NK-92 (cell line): ENCODE data around the gene RSKR.
A peak's percentile ranks its signal among the peaks of the same experiment; 100 is the strongest.
"Not testable (repeated sequence)": the region's sequence is repeated elsewhere in the genome, so short reads cannot be mapped to it uniquely, and the experiment has no call there.

Source experiments
- DNase-seq: peaks from one replicate; lab custom pipeline; 2025; ENCODE audit not compliant: unreplicated experiment; lab: John Stamatoyannopoulos, UW

The RSKR gene

DNA sequence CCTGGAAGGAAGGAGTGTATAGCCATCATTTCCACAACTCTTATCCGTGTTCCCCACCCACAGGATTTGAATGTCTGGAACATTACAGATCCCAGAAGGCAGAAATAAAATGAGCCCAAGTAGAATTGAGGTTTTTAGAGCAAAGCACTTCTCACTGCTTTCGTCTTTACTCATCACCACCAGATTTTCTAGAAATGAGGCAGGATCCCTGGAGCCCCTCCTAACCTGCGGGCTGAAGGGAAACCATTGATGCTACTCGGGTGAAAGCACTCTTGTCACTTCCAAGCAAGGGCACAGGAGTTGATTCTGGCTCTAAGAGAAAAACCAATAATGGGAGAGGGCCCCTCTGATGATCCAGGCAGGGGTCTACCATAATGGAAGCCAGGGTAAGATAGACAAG lies 34.5 kb downstream of the RSKR start:
- no peak for DNase-seq

DNA sequence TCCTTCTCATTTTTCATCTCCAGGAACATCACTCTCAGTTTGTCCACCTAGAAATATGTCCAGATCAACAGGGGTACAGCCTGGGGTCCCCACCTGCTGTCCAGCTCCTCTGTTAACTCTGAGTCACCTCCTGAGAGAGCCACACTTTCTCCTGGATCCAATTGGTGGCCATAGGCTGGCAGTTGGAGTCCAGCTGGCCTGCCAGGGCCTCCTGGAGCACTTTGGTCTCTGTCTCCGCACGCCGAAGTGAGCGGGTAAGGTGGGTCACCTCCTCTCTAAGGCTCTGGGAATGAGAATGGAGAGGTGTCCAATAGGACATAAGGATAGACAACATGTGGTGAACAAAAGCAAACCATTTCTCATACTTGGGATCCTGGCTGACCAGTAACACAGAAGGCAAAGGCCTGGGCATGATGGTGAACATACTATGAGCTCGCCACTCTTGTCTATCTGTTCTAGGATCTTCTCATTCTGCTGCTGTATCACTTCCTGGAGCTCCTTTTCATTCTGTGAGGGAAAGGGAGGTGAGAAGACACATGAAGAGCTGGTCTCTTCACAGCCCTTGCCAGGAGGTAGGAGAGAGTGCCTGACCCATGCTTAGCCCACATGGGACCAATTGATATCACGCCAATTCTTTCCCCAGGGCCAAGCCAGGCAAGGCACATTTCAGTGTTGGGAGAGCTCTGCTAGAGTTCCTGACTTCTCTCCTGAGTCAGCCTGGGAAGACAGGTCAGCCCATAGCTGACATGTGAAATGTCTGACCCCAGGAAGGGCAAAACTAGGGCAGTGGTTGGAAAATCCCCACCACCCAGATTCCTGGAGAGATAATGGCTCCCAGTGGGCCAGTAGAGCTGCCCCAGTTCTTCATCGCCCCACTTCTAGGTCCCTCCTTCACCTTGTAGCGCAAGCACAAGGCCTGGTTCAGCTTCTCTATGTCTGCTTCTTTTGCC lies 35.5 kb downstream of the RSKR start:
- no peak for DNase-seq

DNA sequence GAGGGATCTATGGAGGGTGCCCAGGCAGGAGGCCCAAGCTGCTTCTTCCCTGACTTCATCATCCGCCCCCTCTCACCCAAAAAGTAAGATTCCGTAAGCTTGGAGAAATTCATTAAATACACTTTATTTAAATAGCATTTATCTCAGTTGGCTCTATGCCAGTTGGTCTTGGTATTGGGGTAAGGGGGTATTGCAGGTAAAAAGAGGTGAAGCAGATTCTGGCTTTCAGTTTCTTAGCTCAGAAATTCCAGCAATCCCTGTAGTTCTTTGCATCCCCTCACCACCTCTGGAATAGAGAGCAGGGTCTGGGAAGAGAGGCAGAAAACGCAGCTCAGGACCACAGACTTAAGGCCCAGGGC lies 36.5 kb downstream of the RSKR start:
- DNase-seq, result no peak

DNA sequence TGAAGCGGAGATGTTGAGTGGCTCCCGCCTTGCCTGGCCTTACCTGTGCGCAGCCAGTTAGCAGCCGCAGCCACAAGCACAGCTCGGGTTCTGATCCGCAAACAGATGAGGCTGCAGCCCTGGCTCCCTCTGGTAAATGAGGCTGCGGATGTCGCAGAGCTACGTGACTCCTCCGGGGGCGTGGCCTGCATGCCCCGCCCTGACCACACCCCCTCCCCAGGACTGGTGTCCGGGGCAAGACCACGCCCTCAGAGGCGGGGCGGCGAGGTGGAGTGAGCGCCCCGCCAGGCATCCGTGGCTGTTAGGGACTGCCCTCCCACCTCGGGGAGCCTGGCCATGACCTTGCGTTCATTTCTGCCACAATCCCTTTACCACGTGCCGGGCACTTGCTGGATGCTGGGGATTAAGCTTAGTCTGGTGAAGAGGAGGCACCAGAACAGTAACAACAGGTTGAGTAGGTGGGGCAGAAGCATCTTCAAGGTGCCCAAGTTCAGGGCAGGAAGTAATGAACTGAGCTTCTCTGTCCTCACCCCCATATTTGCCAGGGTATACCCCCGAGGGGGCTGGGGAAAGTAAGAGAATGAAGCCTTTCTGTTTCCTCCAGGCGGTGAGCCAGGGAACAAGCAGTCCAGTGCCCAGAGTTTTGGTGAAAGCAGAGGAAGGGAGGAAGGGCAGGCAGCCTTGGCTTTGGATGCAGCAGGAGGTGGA lies 37.1 kb downstream of the RSKR start, which contains the start of gene ALDOC:
ALDOC (minus strand) TSS at position 138 of the 708 bp plus-strand sequence. CDS start 1,363 bp downstream, outside the sequence.
- peak; percentile 69 for DNase-seq

DNA sequence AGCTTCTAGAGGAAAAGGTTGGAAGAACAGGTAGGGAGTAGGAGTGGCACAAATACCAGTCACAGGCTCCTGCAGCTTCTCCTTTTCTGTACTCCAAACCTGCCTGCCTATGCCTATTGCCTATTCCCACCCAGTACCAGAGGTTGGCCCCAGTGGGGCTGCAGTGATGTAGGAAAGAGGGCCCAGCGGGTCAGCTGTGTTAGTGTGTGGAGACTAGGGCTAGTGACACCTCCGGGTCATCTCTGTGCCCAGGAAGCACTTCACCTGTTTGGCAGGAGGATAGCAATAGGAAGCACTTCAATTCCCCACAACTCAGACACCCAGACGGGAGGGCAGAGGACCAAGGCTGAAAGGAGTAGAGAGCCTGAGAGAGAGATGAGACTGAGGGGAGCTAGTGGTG lies 38.0 kb downstream of the RSKR start:
- DNase-seq, result not testable (repeated sequence)

DNA sequence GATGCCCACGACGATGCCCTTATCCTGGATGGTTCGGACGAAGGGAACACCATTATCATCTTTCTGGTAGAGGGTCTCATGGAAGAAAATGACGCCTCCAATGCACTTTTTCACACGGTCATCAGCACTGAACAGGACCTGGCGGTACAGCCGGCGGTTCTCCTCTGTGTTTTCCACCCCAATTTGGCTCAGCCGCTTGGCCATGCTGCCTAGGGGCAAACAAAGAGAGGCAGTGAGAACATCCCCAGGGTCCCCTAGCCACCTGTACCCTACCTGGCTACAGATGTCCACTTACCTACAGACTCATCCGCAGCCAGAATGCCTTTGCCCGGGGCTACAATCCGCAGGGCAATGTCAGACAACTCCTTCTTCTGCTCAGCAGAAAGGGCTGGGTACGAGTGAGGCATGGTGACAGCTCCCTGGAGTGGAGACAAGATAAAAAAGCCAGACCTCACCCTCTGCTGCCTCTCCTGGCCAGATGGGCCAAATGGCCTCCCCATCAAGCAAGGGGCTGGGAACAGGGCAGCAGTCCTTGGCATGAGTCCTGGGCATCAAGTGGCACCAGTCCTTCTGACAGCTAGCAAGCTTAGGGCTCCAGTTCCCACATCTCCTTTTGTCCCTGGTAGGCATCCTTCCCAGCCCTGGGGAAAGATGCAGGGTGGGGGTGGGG lies 38.7 kb downstream of the RSKR start:
- no peak for DNase-seq

DNA sequence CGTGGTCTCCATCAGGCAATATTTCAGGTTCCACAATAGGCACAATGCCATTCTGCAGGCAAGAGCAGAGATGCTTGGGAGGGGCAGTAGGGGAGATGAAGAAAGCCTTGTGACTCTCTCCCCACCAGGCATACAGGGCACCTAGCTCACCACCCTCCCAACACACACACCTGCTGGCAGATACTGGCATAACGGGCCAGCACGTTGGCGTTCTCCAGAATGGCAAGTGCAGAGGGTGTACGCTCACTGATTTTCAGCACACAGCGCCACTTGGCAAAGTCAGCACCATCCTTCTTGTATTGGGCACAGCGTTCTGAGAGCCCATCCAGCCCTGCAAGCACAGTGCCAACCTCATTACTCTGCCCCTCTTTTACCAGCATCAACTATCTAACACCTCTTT lies 39.5 kb downstream of the RSKR start:
- no peak for DNase-seq

DNA sequence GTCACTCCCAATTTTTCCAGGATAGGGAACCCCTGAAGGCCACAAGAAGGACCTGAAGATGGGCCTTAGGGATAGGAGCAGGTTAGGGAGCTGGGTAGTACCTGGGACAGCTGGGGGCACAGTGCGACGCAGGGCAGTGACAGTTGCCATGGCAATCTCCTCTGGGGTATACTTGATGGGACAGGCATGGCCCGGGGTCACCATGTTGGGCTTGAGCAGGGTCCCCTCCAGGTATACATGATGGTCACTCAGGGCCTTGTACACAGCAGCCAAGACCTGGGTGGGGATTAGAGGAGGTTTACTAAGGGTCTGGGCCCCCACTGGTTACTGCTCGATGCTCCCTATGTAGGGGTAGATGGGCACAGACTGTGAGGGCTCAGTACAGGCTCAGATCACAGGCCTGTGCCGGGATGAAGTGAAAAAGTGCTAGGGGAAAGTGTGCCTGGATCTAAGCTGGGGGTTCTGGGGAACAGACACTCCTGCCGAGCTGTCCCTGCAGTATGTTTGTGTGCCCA lies 40.0 kb downstream of the RSKR start:
- no peak for DNase-seq

DNA sequence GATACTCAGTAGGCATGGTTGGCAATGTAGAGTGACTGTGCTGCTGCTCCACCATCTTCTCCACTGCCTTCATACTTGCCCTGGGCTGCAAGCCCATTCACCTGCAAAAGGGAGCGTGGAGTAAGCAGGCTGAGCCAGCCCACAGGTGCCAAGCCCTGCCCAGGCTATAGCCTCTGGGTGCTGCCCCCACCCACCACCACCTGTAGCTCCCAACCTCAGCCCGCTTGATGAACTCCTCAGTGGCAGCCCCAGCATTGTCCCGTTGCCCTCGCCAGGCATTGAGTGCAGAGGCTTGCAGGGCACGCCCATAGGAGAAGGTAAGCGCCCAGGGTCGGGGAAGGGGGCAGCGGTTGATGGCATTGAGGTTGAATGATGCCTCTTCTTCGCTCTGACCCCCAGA lies 40.5 kb downstream of the RSKR start:
- no peak for DNase-seq

DNA sequence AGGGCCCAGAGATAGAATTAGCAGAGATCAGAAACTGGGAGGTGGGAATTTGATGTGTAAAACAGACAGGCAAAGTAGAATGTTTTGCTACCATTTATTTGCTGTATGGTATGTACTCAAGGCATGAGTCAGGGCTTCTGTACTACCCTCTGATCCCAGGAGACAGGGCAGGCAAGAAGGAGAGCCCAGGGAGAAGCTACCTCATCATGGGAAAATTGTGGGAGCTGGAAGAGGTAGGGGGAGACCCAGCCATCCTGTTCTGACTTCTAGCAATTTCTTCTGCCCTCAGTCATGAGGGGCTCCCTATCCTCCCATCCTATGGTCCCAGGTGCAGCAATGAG lies 41.0 kb downstream of the RSKR start:
- no peak for DNase-seq

DNA sequence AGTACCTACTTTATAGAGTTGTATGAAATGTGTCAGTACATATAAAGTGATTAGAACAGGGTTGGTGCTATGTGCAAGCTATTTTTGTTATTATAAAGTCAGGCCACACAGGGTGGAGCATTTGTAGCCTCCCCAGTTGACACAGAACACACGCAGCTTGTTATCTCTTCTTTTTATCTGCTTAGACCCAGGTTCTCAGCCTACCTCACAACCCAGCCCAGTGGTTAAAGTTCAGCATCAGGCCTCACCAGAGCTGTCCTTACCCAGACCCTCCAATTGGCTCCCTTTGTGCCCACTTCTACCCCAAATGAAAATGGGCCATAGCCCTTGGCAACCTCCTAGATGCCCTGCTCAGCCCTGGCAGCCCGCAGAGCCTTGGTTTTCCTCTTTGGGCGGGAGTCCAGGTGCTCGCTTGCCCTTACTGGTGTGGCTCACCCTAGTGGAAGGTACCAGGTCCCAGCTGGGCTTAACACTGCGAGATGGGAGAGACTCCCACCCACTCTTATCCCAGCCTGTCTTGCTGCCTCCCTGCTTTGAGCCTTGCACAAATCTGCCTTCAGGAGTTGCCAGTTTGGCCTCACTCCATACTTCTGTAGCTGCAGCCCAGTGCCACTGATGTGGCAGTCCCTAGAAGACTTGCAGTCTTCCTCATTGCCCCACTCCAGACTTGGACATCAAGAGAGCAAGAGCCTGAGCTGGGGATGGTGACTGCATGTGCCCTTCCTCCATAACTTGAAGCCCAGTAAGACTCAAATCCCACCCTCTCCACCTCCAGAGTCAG lies 41.5 kb downstream of the RSKR start:
- DNase-seq, result no peak

DNA sequence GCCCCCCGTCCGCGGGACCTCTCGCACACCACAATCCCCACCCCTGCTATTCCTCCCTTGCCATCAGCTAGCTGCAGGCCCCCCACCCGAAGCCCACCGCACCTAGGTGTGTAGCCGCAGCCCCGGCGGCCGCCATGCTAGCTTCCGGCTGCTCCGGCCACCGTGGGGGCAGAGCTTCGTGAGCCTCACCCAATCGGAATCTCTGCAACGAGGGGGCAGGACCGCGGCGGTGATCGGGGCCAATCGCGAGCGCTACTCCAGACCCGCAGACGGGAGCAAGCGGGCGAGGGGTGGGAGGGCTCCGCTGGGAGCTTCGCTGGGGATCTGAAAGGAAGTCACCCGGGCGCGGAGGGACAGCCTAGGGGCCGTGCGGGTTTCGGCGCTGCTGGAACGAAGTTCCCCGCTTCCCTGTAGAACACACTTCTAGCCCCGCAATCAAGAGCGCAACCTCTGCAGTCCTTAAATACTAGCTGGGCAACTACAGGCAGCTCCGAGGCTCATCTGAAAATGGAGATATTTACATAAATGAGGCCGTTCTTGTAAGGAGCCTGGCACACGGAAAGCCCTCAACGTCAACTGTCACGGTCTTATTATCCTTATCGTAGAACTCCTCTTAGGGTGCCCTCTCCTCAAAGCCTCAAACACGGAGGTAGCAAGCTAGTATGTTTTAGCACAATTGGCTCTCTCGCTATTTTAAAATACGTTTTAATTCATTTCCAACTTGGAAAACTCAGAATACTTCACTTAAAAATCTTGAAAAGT lies 42.4 kb downstream of the RSKR start, which contains the start of gene PIGS:
PIGS (minus strand) TSS at position 164 of the 762 bp plus-strand sequence; CDS start at position 136, 28 bp downstream.
- DNase-seq, result no peak

DNA sequence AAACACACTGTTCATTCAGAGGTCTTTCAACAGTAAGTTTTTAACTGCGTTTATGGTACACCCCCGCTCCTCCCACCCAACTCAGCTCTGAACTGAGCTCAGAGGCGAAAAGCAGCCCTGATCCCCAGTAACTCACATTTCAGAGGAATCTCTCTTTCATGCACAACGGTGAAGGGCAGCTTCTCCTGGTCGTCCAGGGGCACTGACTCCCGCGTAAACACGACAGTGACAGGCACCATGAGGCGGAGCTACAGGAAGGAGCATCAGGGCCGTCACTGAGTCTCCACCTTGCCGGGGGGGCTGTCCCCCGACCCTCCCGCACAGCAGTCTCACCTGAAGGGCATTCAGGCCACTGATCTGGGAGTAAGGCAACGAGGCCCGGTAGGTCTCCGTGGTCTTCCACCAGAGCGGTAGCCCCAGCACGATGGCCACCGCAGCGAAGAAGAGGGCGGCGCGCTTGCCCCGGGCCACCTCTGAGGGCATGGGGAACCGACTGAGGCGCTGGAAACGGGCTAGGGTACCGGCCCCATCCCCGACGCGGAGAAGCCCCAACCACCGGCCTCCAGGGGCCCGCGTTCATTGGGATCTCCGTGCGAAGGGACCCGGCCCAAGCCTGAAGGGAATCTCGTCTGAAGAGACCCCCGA lies 43.1 kb downstream of the RSKR start:
- no peak for DNase-seq

DNA sequence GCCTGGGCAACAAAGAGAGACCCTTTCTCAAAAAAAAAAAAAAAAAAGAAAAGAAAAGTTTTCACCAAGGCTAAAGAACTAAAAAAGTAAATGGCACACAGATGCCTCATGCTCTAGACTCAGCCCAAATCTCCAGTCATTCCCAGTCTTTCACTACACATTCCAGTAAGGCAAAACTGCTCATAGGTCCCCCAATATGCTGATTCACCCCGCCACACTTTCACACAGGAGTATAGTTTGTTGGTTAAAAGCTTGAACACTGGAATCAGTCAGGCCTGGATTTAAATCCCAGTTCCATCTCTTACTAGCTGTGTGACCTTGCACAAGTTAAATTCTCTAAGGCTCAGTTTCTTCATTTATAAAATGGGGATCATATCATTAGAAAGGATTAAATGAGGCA lies 44.5 kb downstream of the RSKR start:
- no peak for DNase-seq

DNA sequence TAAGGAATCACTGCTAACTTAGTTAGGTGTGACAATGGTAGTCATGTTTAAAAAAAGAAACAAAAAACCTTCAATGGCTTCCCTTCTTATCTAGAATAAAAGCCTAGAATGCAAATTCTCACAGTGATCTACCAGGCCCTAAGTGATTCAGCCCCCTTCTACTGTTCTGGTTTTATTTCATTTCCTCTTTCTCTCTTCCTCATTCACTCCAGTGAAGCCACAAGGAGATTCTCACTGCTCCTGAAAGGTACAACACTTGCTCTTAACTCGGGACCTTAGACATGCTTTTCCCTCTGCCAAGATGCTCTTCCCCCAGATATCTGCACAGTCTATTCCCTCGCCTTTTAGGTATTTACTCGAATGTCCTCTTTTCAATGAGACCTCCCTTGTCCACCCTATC lies 46.4 kb downstream of the RSKR start:
- DNase-seq, result no peak

DNA sequence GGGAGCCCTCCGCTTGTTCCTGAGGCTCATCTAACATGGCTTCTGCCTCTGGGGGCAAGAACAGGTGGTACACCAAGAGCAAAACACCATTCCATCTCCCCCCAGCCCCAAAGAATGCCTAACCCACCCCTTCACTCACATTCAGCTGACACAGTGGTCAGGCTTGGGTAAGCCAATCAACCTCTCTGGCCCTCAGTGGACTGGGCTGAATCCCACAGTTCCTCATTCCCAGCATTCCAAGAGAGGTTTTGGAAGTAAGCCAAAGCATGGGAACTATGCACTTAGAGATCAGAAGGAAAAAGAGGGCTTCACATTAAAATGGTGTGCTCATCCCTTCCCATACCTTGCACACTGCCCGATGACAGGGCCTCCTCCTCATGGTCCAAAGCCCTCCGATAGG lies 50.5 kb downstream of the RSKR start:
- DNase-seq, result no peak
